Testis (tissue), 3 donors: Measurements from ENCODE around the gene LTN1. TPM values are rescaled to one million over a fixed set of nuclear protein-coding genes. Genes with fewer than 3 reads are reported as not detected.
"Not testable (repeated sequence)": the region's sequence is repeated elsewhere in the genome, so short reads cannot be mapped to it uniquely, and the experiment has no call there.

ENCODE experiments used
- DNase-seq: peaks from one replicate; pipeline ENCODE4 v3.0.0-alpha.2; 2019
- H3K27ac ChIP-seq, 2 donors: fragments of 200-600 bp; sonication (generic); one replicate each; pipeline ENCODE4 v1.5.1; 2019
- H3K27me3 ChIP-seq: fragments of 200-600 bp; sonication (generic); one replicate; pipeline ENCODE4 v1.5.1; 2019
- H3K36me3 ChIP-seq: fragments of 200-600 bp; sonication (generic); one replicate; pipeline ENCODE4 v1.5.1; 2017; ENCODE audit warnings: low read depth; ENCODE audit errors: missing control alignments
- H3K4me1 ChIP-seq: fragments of 200-600 bp; sonication (generic); one replicate; pipeline ENCODE4 v1.5.1; 2019
- H3K4me3 ChIP-seq, 2 donors: fragments of 200-600 bp; sonication (generic); one replicate each; pipeline ENCODE4 v1.5.1; 2017 to 2019
- H3K9me3 ChIP-seq: fragments of 200-600 bp; sonication (generic); one replicate; pipeline ENCODE4 v1.5.1; 2017
- POLR2A ChIP-seq: fragments of 450-650 bp; IDR thresholded peaks from one replicate; pipeline ENCODE4 v1.6.1; 2017; ENCODE audit warnings: antibody characterized with exemption, mild to moderate bottlenecking, moderate library complexity
- WGBS, 2 donors: methylation state at CpG; one replicate each; pipeline ENCODE4 v1.1.5; 2018; 5-methylcytosine and 5-hydroxymethylcytosine counted together
- intact Hi-C: fragments of 100-400 bp; cut with DNase I; formaldehyde crosslinking; loops from one replicate; pipeline ENCODE4 v1.15.1; 2023; ENCODE audit warnings: low total_unique reads
- polyA plus RNA-seq: library from polyadenylated mRNA; stranded (reverse); fragments of 350-450 nt; fragmentation: Illumina TruSeq; extraction: RNeasy Lipid Tissue Mini Kit (QIAGEN cat#74804); gene quantifications from one replicate; pipeline ENCODE4 v1.2.3, GENCODE V29; 2014; ENCODE audit warnings: low read depth, low replicate concordance; ENCODE audit not compliant: insufficient read depth
- total RNA-seq, 2 donors: library from RNA; depleted of rRNA; stranded (reverse); fragments of >200 nt; gene quantifications; one replicate each; pipeline ENCODE4 v1.2.3, GENCODE V29; 2016
- TF ChIP-seq, protein P1 (sequence below), 3 experiments: fragments of 450-650 bp in 2 of 3; fragments of 200-600 bp in 1 of 3; sonication (generic) in 1 of 3; IDR thresholded peaks; one replicate each; pipeline ENCODE4 v1.5.1; 2016 to 2019; ENCODE audit warnings: antibody characterized with exemption in 3 of 3, mild to moderate bottlenecking in 2 of 3, moderate library complexity in 1 of 3

Gene LTN1
- total and polyA plus RNA-seq, 3 donors from 2014 or later: 22.1 to 47.2 (median 34.1) TPM

GRCh38 chr21:29022166-29022565 lies 29.5 kb upstream of the LTN1 start:
- Histone ChIP-seq H3K27ac (no peak overlapping the region), H3K4me1 (peaks cover 14% of the 10 kb centered on the region), H3K9me3 (no peaks in the 10 kb centered on the region), H3K4me3 (no peak overlapping the region), H3K36me3 (no peaks in the 10 kb centered on the region), H3K27me3 (no peaks in the 10 kb centered on the region)
- no peak for DNase-seq
- TF ChIP-seq, protein P1, sequence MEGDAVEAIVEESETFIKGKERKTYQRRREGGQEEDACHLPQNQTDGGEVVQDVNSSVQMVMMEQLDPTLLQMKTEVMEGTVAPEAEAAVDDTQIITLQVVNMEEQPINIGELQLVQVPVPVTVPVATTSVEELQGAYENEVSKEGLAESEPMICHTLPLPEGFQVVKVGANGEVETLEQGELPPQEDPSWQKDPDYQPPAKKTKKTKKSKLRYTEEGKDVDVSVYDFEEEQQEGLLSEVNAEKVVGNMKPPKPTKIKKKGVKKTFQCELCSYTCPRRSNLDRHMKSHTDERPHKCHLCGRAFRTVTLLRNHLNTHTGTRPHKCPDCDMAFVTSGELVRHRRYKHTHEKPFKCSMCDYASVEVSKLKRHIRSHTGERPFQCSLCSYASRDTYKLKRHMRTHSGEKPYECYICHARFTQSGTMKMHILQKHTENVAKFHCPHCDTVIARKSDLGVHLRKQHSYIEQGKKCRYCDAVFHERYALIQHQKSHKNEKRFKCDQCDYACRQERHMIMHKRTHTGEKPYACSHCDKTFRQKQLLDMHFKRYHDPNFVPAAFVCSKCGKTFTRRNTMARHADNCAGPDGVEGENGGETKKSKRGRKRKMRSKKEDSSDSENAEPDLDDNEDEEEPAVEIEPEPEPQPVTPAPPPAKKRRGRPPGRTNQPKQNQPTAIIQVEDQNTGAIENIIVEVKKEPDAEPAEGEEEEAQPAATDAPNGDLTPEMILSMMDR (IDR thresholded peaks at IDR 0.05): no peak
- TF ChIP-seq POLR2A: no peak
- intact Hi-C loops: no loop called here
- WGBS, 2 donors: 70 to 75% methylated on average over 4 of the region's 4 CpGs

DNA sequence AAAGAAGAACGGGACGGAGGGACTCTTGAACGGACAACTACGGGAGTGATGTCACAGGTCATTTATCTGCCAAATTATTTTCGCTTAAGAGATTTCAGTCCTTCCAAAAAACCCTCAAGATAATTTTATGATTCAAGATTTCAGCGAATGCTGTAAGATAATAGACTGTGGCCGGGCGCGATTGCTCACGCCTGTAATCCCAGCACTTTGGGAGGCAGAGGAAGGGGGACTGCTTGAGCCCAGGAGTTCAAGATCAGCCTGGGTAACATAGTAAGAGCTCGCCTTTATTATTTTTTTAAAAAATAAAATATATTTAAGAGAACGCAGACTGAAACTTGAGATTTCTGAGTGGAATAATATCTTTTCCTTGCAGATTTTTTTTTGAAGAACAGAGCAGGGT lies 25.9 kb upstream of the LTN1 start:
- intact Hi-C loops: no loop called here
- TF ChIP-seq POLR2A: no peak
- TF ChIP-seq, protein P1 (IDR thresholded peaks at IDR 0.05): no peak
- Histone ChIP-seq H3K36me3 (no peaks in the 10 kb centered on the region), H3K27ac (peak overlapping the region; percentile 36 to 81), H3K4me3 (peak overlapping the region; percentile 73 to 81), H3K27me3 (no peaks in the 10 kb centered on the region), H3K4me1 (peaks cover 6% of the 10 kb centered on the region), H3K9me3 (no peaks in the 10 kb centered on the region)
- 3 to 14% methylated on average over 12 of the region's 12 CpGs for WGBS, 2 donors
- DNase-seq: no peak

GRCh38 chr21:29017639-29018237 lies 25.1 kb upstream of the LTN1 start:
- H3K27me3 ChIP-seq: no peaks in the 10 kb centered on the region
- no peak overlapping the region for H3K27ac ChIP-seq
- no peak for TF ChIP-seq POLR2A
- TF ChIP-seq, protein P1 (IDR thresholded peaks at IDR 0.05): no peak
- H3K4me1 ChIP-seq: peaks cover 6% of the 10 kb centered on the region
- WGBS, 2 donors: 56 to 60% methylated on average over 6 of the region's 6 CpGs
- intact Hi-C loops: no loop called here
- no peak for DNase-seq
- no peaks in the 10 kb centered on the region for H3K9me3 ChIP-seq
- H3K36me3 ChIP-seq: no peaks in the 10 kb centered on the region
- no peak overlapping the region for H3K4me3 ChIP-seq

- DNase-seq, H3K9me3 ChIP-seq, H3K27ac ChIP-seq, intact Hi-C loops, H3K36me3 ChIP-seq, H3K4me3 ChIP-seq, H3K4me1 ChIP-seq, H3K27me3 ChIP-seq: not testable (repeated sequence)
- WGBS, 2 donors: 82% methylated on average over 12 of the region's 30 CpGs; no CpG with 5 or more reads in 1 of the 2 donors
Measured at GRCh38 chr21:29011236-29011635, 18.6 kb upstream of the LTN1 start.

GRCh38 chr21:29008367-29008766 lies 15.7 kb upstream of the LTN1 start:
- Histone ChIP-seq H3K27ac (no peak overlapping the region), H3K4me3 (no peak overlapping the region), H3K9me3 (no peaks in the 10 kb centered on the region), H3K4me1 (no peaks in the 10 kb centered on the region), H3K36me3 (no peaks in the 10 kb centered on the region), H3K27me3 (no peaks in the 10 kb centered on the region)
- TF ChIP-seq, protein P1 (IDR thresholded peaks at IDR 0.05): no peak
- no peak for TF ChIP-seq POLR2A
- intact Hi-C loops: no loop called here
- DNase-seq: no peak
- WGBS, 2 donors: 95 to 96% methylated on average over 3 of the region's 3 CpGs
